Measurements from ENCODE around the gene SUN2. TPM values are rescaled to one million over a fixed set of nuclear protein-coding genes. Genes with fewer than 3 reads are reported as not detected.

Gene SUN2
- total RNA-seq, 4 donors from 2014 or later: 177 to 423 (median 312) TPM

GRCh38 chr22:38706101-38706900, 49.5 kb downstream of the SUN2 start:
- intact Hi-C loops (cut with DNase I; ENCODE audit: low total_unique reads) (loop anchor here (5.0 to 10.0 kb wide), 4 partner anchors 166 to 642 kb away; partner anchors contain the start of genes CBX6 and CSNK1E), in situ Hi-C loops (cut with MboI; ENCODE audit: low sequenced_read_pairs in 4 of 4) (no loop called here)
- DNase-seq (peak in 1 of 2 donors; percentile 39), ATAC-seq (peak; percentile 1 to 4)
- H3K4me1 ChIP-seq: peaks cover 34% of the 10 kb centered on the region in 2 donors
- peak overlapping the region; percentile 75 to 100 (median 90) for H3K4me3 ChIP-seq
- H3K9me3 ChIP-seq: no peaks in the 10 kb centered on the region
- TF ChIP-seq CTCF (IDR thresholded peaks at IDR 0.05 in 4 of 5, conservative IDR thresholded peaks at IDR 0.05 in 1 of 5): no peak
- TF ChIP-seq POLR2A (IDR thresholded peaks at IDR 0.05): no peak
- H3K27ac ChIP-seq: peak overlapping the region; percentile 92 to 100 (median 97)
- peaks cover 0 to 9% of the 10 kb centered on the region in 2 donors for H3K36me3 ChIP-seq
- no peaks in the 10 kb centered on the region for H3K27me3 ChIP-seq

GRCh38 chr22:38705235-38706100, 50.3 kb downstream of the SUN2 start, which contains the start of gene GTPBP1:
GTPBP1 (plus strand) TSS chr22:38705944; CDS start chr22:38705956, 12 bp downstream.
- Histone ChIP-seq H3K9me3 (no peaks in the 10 kb centered on the region), H3K4me1 (peaks cover 34% of the 10 kb centered on the region in 2 donors), H3K4me3 (peak within 1 kb of the TSS; percentile 75 to 100 (median 90)), H3K36me3 (peaks cover 0 to under 1% of the 10 kb centered on the region in 2 donors), H3K27me3 (no peaks in the 10 kb centered on the region), H3K27ac (peak within 1 kb of the TSS; percentile 92 to 100 (median 97))
- DNase-seq (peak; percentile 100), ATAC-seq (peak; percentile 85 to 88)
- in situ Hi-C loops (cut with MboI; ENCODE audit: low sequenced_read_pairs in 4 of 4): no loop called here
- TF ChIP-seq POLR2A (IDR thresholded peaks at IDR 0.05) (peak; percentile 98 to 99), CTCF (IDR thresholded peaks at IDR 0.05 in 4 of 5, conservative IDR thresholded peaks at IDR 0.05 in 1 of 5) (peak in 2 of 5 experiments; percentile 11 to 28)
- intact Hi-C loops (cut with DNase I; ENCODE audit: low total_unique reads): loop anchor here (5.0 to 10.0 kb wide), 4 partner anchors 167 to 641 kb away; partner anchors contain the start of genes CBX6 and CSNK1E

GRCh38 chr22:38704654-38705234, 51.1 kb downstream of the SUN2 start:
- intact Hi-C loops (cut with DNase I; ENCODE audit: low total_unique reads) (loop anchor here (5.0 to 10.0 kb wide), 5 partner anchors 168 to 640 kb away; partner anchors contain the start of genes CBX6 and CSNK1E), in situ Hi-C loops (cut with MboI; ENCODE audit: low sequenced_read_pairs in 4 of 4) (no loop called here)
- Histone ChIP-seq H3K9me3 (no peaks in the 10 kb centered on the region), H3K27ac (peak overlapping the region; percentile 82 to 90 (median 90)), H3K27me3 (no peaks in the 10 kb centered on the region), H3K4me1 (peaks cover 35 to 37% of the 10 kb centered on the region in 2 donors), H3K36me3 (no peaks in the 10 kb centered on the region), H3K4me3 (peak overlapping the region; percentile 31 to 56 (median 50))
- no peak for DNase-seq
- TF ChIP-seq POLR2A (IDR thresholded peaks at IDR 0.05): no peak
- no peak for TF ChIP-seq CTCF (IDR thresholded peaks at IDR 0.05 in 4 of 5, conservative IDR thresholded peaks at IDR 0.05 in 1 of 5)
- ATAC-seq: no peak

Data from gastrocnemius medialis (tissue), 4 donors.